ENCODE results near the gene SMIM41. TPM values are rescaled to one million over a fixed set of nuclear protein-coding genes. Genes with fewer than 3 reads are reported as not detected.

The SMIM41 gene
- total RNA-seq, 1 donor from 2014 or later: 0.46 TPM

DNA sequence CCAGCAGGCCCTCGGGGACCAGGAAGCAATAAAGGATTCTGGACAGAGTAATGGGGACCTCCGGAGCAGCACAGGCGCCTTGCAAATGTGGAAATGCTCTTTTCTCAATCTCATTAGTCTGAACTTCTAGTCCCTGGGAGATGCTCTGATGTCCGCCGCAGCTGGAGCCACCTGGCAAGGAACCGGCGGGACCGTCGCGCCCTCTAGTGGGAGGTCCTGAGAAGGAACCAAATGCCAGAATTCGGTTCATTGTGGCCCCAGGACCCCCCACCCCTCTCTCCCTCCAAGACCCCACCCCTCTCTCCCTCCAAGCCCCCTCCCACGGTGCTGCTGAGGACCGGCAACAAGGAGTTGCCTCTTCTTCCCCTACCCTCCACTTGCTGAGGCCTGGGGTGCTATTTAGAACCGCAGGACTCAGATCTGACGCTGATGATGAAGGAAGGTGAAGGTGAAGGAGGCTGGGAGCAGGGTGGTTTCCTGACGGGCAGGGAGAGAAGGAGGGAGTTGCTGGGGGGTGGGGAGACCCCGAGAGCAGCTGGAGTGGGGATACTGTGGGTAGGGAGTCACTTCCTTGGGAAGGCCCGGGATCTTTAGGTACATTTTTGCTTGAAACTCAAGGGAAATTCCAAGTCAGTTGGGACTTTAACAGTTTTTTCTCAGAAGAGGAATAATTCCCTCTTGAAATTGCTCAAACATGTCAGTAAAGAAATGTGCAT lies 42.5 kb downstream of the SMIM41 start:
- peak; percentile 57 for DNase-seq (ENCODE audit: low spot score)

DNA sequence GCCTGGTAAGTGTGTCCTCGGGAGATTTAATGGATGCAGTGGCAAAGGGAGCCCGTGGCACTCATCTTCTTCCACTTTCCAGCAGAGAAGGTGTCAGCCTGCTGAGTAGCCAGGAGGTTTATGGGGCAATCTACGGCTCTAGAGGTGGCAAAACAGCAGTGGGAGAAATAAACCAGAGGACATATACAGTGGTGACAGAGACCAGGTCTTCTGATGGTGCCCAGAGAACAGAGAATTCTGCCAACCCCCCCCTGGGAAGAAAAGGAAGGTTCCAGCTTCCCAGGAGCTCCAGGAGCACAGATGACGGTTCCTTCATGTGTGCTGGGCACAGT lies 43.0 kb downstream of the SMIM41 start:
- no peak for DNase-seq (ENCODE audit: low spot score)

GRCh38 chr12:52122904-52123303 lies 43.4 kb downstream of the SMIM41 start:
- DNase-seq (ENCODE audit: low spot score): no peak

DNA sequence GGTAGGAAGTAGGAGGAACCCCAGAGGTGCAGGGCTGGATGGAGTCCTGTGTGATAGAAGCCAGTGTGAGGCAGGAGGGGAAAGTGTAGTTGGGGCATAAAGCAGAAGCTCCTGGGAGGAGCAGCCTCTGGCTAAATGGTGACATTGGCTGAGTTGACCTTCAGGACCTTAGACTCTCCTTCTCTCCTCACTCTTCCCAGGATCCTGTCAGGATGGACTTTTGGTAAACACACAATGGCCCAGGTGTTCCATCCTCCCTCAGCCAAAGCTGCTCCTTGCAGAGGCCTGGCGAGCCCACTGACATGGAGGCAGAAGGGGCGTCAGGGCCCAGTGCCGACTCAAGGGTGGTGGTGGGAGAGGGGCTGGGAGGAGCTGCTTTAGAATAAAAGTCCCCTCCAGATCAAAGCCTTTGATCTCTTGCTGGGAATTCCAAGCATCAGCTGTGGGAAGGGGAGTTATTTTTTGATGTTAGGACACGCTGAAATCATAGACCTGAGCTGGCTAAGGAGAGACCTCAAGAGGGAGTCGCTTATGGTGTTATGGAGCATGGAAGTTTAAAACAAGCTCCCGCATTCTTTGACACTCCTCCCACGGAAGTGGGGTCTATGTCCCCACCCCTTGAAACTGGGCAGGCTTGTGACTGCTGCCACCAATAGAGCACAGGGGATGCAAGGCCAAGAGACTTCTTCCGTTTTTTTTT lies 44.1 kb downstream of the SMIM41 start:
- DNase-seq (ENCODE audit: low spot score): no peak

DNA sequence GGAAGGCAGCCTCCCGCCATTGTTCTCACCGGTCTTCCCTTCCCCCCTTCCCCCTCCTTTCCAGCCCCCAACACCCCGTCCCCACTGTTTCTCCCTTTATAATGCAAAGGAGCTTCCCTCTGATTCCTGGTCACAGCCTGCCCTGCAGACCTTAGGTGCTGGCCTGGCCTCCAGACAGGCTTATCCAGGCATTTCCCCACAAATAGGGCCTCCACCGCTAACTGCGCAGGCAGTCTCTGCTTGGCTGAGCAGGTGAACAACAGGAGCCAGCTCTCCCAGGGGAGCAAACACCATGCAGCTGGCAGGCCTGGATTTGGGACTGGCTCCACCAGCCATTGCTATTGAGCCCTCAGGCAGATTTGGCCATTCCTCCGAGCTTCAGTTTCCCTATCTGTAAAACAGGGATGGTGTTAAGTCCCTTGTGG lies 46.0 kb downstream of the SMIM41 start:
- no peak for DNase-seq (ENCODE audit: low spot score)

GRCh38 chr12:52126050-52126604 lies 46.6 kb downstream of the SMIM41 start:
- no peak for DNase-seq (ENCODE audit: low spot score)

DNA sequence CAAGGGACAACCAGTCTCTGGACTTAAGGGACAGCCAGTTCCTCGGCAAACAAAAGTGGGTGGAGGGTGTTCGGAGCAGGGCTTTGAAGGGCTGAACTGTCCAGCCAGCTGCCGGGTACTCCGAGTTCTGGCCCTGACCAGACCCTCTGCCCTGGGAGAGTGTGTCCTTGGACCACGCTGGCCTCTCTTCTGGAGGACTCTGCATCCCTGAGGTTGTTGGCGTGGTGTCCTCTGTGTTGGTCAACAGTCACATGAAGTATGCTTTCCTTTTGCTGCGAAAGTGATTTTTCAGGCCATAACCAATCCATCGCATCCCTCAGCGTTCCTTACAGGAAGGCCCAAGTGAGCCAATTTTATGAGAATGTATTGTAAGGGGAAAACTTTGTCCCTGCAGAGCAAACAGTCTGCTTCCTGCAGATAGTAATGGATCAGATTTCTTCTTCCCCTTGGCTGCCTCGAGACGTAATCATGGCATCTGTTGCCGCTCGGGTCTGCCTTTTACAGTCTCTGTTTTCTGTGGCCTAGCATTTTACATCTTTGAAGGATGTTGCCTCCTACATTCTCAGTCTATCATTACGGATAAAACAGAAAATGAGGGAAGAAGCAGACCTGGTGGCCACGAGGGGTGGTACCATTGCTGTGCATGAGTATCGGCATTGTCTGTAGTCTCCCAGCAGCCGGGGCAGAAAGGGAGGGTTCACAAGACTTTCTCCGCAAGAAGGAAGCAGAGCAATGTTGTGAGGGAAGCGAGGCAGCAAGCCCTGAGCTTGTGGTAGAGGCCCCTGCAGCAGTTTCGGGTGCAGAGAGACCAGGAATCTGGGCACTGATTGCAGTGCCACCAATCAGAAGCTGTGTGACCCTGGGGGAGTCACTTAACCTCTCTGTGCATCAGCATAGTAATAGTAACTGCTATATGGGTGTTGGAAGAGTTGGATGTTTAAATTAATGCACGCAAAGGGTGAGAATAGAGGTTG lies 47.4 kb downstream of the SMIM41 start:
- DNase-seq (ENCODE audit: low spot score): no peak

DNA sequence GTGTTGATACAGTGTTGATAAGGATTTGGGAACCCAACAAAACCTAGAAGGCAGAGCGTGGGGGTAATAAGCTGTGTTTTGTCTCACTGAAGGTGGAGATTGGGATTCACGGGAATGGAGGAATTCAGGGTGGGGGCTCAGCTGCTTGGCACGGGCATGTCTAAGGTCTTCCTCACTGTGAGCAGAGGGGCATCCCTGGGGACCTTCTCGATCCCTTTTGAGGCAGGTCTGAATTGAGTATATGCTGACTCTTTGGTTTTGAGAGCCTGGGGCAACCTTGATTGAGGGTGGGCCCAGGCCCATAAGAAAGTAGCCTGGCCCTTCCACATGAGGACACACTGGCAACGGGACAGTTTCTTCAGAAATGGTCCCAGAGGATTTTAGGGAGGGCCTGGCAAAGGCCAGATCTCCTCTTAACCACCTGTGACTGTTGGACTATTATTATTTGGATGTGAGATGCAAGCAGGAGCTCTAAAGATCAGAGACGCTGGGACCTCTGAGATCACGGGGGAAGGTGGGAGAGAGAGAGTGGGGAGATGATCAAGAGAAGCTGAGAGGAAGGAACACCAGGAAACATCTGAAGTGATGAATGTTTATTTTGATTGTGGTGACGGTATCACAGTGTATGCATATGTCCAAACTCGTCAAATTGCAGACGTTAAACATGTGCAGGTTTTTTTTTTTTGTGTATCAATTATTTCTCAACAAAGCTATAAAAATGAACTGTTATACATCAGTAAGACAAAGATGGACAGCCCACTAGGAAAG lies 48.4 kb downstream of the SMIM41 start:
- DNase-seq (ENCODE audit: low spot score): no peak

GRCh38 chr12:52130711-52131110 lies 51.2 kb downstream of the SMIM41 start:
- DNase-seq (ENCODE audit: low spot score): no peak

DNA sequence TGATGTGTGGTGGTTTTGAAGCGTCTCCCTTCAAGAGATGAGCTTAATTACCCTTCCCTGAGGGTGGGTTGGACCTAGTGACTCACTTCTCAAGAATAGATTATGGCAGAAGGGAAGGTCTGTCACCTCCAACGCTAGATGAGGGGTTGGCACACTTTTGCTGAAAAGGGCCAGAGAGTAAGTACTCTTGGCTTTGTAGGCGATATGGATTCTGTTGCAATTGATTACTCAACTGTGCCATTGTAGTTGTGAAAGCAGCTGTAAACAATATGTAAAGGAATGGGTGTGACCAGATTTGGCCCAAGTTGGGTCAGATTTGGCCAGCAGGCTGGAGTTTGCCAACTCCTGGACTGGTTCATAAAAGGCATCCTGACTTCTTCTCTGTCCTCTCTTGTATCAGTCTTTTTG lies 53.3 kb downstream of the SMIM41 start:
- no peak for DNase-seq (ENCODE audit: low spot score)

DNA sequence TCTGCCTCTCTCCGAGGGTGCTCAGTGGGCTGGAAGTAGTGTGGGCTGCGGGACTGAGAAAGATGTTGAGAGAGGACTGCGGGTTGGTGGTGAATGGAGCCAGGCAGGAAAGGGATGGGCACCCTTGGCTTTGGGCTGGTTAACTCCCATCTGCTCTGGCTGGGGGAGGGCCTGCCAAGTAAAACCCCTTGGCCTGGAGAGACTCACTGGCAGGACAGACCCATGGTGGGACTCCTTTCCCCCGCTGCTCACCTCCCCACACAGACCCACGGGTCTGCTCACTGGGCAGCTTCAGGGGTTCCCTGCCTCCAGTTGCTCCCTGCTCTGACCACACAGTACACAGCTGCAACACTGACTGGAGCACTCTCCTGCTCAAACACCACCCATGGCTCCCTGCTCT lies 58.2 kb downstream of the SMIM41 start:
- DNase-seq (ENCODE audit: low spot score): no peak

DNA sequence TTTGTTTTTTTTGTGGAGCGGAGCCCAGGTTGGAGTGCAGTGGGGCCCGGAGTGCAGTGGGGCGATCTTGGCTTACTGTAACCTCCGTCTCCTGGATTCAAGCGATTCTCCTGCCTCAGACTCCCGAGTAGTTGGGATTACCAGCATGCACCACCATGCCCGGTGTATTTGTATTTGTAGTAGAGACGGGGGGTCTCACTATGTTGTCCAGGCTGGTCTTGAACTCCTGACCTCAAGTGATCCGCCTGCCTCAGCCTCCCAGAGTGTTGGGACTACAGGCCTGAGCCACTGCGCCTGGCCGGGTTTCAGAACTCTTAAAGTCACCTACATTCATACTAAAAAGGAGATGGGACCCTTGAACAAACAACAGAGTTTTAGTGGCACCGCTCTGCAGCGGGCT lies 59.6 kb downstream of the SMIM41 start:
- DNase-seq (ENCODE audit: low spot score): no peak

DNA sequence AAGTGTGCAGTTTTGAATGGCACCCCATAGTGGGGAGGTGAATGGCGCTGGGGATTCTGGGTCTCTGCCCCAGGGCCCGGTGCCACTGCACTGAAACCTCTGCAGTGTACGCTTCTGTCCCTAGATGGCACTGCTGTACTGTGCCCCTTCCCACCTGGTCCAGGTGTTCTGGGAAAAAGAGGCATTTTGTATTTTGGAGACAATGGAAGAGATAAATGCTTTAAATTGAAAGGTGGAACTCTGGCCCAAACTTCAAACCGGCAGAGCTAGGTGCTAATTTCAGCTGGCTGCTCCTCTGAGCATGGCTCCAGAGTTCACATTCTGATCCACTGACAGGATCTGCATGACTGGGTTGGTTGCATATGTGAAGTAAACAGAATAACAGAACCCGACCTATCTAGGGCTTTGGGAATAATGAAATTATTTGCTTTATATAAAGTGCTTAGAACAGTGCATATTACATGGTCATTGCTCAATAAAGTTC lies 60.1 kb downstream of the SMIM41 start:
- DNase-seq (ENCODE audit: low spot score): no peak

DNA sequence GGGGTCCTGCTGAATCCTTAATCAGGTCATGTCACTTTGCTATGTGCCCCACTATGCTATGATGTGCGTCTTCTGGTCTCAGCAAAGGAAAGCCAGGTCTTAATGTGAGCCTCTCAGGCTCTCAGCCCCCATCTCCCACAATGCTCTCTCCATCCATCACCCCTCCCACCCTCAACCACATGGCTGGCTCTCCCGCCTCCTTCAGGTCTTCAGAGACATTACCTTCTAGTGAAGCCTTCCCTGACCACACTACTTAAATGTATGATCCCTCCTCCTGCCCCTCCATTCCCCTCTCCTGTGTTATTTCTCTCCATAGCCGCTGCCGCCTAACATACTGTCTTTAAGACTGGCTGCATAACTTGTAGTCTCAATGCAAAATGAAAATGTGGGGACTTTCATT lies 61.8 kb downstream of the SMIM41 start:
- no peak for DNase-seq (ENCODE audit: low spot score)

- DNase-seq (ENCODE audit: low spot score): no peak
Measured at GRCh38 chr12:52141875-52142274, 62.4 kb downstream of the SMIM41 start.

GRCh38 chr12:52142431-52142830 lies 62.9 kb downstream of the SMIM41 start:
- DNase-seq (ENCODE audit: low spot score): no peak

GRCh38 chr12:52144512-52145227 lies 65.2 kb downstream of the SMIM41 start:
- DNase-seq (ENCODE audit: low spot score): no peak

DNA sequence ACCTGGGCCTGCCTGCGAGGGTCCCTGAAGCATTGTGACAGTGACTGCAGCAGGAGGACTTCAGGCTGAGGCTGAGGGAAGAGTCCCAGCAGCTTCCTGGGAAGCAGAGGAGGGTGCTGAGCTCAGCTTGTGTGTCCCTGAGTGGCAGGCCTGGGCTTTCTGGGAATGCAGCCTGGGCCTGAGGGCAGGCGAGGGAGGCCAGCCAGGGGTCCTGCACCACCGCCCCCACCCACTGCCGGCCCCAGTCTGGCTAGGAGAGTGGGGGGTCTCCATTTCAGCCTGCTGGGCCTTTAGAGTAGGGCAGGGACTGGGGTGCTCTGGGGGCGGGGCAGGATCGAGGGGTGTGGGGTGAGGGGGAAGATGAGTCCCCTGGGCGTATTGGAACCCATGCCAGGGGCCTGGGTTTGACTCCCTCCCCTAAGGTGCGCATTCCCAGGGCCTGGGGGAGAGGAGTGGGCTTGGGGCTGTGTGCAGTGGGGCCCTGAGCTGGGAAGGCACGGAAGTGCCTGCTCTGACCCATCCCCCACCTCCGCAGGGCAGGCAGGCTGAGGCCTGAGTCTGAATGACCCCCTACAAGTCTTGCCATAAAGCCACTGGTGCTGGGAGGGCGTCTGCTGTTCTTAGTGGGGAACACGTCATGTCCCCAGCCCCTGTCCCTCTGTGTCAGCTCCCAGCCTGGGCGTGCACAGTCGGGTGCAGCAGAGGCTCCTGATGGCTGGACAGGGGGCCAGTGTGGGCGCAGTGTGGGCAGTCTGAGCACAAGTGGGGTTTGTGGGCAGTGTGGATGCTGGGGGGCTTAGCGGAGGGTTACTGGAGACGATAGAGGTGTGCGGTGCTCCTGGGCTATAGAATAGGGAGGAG lies 66.0 kb downstream of the SMIM41 start:
- no peak for DNase-seq (ENCODE audit: low spot score)

GRCh38 chr12:52146089-52146821 lies 66.8 kb downstream of the SMIM41 start:
- DNase-seq (ENCODE audit: low spot score): no peak

All from mucosa of gallbladder (tissue), 1 donor.